ENCODE measurements around the gene S100A9. TPM values are rescaled to one million over a fixed set of nuclear protein-coding genes. Genes with fewer than 3 reads are reported as not detected.

The S100A9 gene
- total and polyA plus RNA-seq, 2 experiments from 2014 or later, result not detected

DNA sequence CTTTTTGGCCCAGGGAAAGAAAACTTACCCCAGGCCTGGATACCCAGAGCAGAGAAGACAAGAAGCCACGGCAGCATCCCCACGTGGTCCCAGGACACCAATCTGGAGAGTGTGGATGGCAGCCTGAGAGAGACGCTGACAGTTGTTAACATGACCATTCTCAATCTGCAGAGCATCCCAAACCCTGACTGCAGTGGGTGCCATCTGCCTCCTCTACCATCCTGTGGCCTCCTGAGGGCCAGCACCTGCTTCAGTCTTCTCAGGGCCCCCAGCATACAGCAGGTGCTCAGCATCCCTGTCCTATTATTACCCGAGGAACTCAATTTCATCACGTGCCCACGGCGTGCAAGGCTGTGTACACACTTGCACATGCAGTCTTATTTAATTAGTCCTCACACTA lies 9.8 kb upstream of the S100A9 start (continued):
- TF ChIP-seq ZNF462 (CRISPR knock-in tag; IDR thresholded peaks at IDR 0.05), result no peak
- TF ChIP-seq ETS1 (IDR thresholded peaks at IDR 0.05), result no peak
- TF ChIP-seq NANOG (IDR thresholded peaks at IDR 0.05; ENCODE audit: borderline replicate concordance), result no peak
- no peak for TF ChIP-seq EZH2phosphoT487 (IDR thresholded peaks at IDR 0.05; ENCODE audit: unreplicated experiment)
- no peak for TF ChIP-seq CREB1 (CRISPR knock-in tag; IDR thresholded peaks at IDR 0.05; ENCODE audit: low read depth)
- TF ChIP-seq STAT1 (IDR thresholded peaks at IDR 0.05; ENCODE audit: unreplicated experiment), result no peak
- no peak for TF ChIP-seq ZNF114 (CRISPR knock-in tag; IDR thresholded peaks at IDR 0.05)

DNA sequence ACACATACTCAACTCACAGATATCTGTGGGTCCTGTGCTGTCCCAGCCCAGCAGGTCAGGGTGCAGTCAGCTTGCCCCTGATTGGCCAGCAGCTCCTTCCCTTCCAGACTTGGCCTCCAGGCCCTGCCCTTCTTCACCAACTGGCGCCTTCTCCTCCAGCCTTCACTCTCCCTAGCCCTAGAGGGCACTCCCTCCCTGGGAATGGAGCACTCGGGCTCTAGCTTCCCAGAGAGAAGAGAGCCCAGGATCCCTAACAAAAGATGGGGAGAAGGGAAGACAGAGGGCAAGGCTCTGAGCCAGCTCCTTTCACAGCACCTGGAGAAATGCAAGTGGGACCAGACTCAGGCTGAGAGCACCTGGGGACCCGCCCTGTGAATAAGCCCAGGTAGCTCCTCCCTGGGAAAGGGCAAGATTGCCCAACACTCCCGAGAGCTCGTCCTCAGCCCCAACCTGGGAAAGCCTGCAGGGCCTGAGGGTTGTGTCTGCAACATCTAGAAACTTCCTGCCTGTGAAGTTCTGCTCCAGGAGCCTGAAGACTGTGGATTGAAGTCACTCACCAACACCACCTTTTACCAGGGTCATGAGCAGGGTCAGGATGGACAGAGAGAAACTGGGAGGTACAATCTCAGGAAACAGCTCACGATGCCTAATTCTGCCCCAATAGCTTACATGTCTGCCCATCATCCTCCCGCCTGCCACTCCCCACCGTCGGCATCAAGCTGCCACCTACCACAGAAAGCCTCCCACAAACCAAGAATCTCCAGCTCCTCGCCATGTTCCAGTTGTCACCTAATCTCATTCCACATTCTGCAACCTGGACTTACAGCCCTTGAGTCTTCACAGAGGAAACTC lies 8.9 kb upstream of the S100A9 start, which contains the start of gene PGLYRP4:
TSS of gene PGLYRP4 (minus strand) at position 331 of the 852 bp plus-strand sequence. CDS start 909 bp downstream, outside the sequence.
- peak in 1 of 2 experiments; percentile 29; a peak in 2 of 4 replicates for TF ChIP-seq CTCF (conservative IDR thresholded peaks at IDR 0.05; ENCODE audit: low read depth in 2 of 2)
- TF ChIP-seq CREB1 (CRISPR knock-in tag; IDR thresholded peaks at IDR 0.05; ENCODE audit: low read depth), result no peak
- no peak for TF ChIP-seq ZNF114 (CRISPR knock-in tag; IDR thresholded peaks at IDR 0.05)
- Mint-ChIP-seq H3K36me3 (ENCODE audit: low read depth) (no peaks in the 10 kb centered on the region), H3K27ac (no peak within 1 kb of the TSS), H3K27me3 (ENCODE audit: insufficient read depth, low read depth, poor library complexity) (peaks cover 10% of the 10 kb centered on the region), H3K4me3 (no peak within 1 kb of the TSS), H3K4me1 (peaks cover 8% of the 10 kb centered on the region; the same call in 2 of the 3 replicates), H3K9me3 (no peaks in the 10 kb centered on the region)
- Histone ChIP-seq H3K4me1 (ENCODE audit: insufficient read depth) (no peaks in the 10 kb centered on the region), H4K20me1 (replicated peaks; ENCODE audit: insufficient read depth) (no peaks in the 10 kb centered on the region), H3K4me3 (no peak within 1 kb of the TSS), H3K79me2 (replicated peaks; ENCODE audit: insufficient read depth) (no peaks in the 10 kb centered on the region), H3K27ac (ENCODE audit: low read depth) (no peak within 1 kb of the TSS), H3K4me2 (no peak within 1 kb of the TSS), H3F3A (replicated peaks; ENCODE audit: low read depth) (no peaks in the 10 kb centered on the region), H2AFZ (no peak within 1 kb of the TSS), H3K27me3 (ENCODE audit: insufficient read depth) (no peaks in the 10 kb centered on the region), H3K36me3 (ENCODE audit: insufficient read depth) (no peaks in the 10 kb centered on the region), H3K9me2 (ENCODE audit: insufficient read depth) (no peaks in the 10 kb centered on the region)
- DNase-seq (ENCODE audit: low spot score) (peak; percentile 42), ATAC-seq (peak; percentile 75)
